B cell (primary cell): ENCODE results near the gene RGS9BP.

Source experiments
- EZH2 ChIP-seq: IDR thresholded peaks from 2 replicates; pipeline ENCODE4 v1.6.1; 2012; ENCODE audit warnings: borderline replicate concordance, low read depth, mild to moderate bottlenecking, moderate library complexity, low read length; ENCODE audit not compliant: insufficient read depth, poor library complexity, severe bottlenecking
- TF ChIP-seq, protein P1 (sequence below): fragments of 200-600 bp; IDR thresholded peaks from one replicate; pipeline ENCODE4 v1.8.0; 2022; ENCODE audit warnings: antibody characterized with exemption, mild to moderate bottlenecking

DNA sequence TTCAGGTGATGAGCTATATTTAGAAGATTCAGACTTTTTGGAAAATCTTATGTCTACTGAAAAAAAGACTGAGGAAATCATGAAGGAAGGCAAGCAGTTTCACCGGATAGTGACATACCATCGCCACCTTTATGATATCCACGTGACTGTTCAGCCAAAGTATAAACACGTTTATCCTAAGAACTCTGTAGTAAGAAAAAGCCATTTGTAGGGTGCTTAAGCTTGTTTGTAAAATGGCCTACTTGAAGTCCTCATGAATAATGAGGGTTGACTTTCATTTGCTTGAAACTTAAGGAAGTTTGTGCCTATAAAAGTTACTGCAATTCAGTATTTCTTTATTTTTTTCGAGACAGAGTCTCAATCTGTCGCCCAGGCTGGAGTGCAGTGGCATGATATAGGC is 36.1 kb downstream of the RGS9BP start:
- TF ChIP-seq, protein P1, sequence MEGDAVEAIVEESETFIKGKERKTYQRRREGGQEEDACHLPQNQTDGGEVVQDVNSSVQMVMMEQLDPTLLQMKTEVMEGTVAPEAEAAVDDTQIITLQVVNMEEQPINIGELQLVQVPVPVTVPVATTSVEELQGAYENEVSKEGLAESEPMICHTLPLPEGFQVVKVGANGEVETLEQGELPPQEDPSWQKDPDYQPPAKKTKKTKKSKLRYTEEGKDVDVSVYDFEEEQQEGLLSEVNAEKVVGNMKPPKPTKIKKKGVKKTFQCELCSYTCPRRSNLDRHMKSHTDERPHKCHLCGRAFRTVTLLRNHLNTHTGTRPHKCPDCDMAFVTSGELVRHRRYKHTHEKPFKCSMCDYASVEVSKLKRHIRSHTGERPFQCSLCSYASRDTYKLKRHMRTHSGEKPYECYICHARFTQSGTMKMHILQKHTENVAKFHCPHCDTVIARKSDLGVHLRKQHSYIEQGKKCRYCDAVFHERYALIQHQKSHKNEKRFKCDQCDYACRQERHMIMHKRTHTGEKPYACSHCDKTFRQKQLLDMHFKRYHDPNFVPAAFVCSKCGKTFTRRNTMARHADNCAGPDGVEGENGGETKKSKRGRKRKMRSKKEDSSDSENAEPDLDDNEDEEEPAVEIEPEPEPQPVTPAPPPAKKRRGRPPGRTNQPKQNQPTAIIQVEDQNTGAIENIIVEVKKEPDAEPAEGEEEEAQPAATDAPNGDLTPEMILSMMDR: no peak
- no peak for TF ChIP-seq EZH2
